Mononuclear cell (primary cell): ENCODE results near the gene FOXL2NB. TPM values are rescaled to one million over a fixed set of nuclear protein-coding genes. Genes with fewer than 3 reads are reported as not detected.
A peak's percentile ranks its signal among the peaks of the same experiment; 100 is the strongest.

Experiments
- H3K27me3 ChIP-seq: 2 replicates; pipeline ENCODE4 v1.6.0; 2011; ENCODE audit warnings: low read length, control low read depth; ENCODE audit not compliant: insufficient read depth
- H3K4me1 ChIP-seq: 2 replicates; pipeline ENCODE4 v1.5.1; 2011; ENCODE audit warnings: mild to moderate bottlenecking, low read length, control low read depth; ENCODE audit not compliant: insufficient read depth
- H3K4me3 ChIP-seq: 2 replicates; pipeline ENCODE4 v1.5.1; 2011; ENCODE audit warnings: mild to moderate bottlenecking, low read length, moderate library complexity
- H3K9me3 ChIP-seq: 2 replicates; pipeline ENCODE4 v1.5.1; 2011; ENCODE audit warnings: low read depth, mild to moderate bottlenecking, control low read depth, low read length
- total RNA-seq: library from RNA; depleted of rRNA; stranded (reverse); fragments of >200 nt; gene quantifications from one replicate; pipeline ENCODE4 v1.2.3, GENCODE V29; 2012

The FOXL2NB gene
- under 0.01 TPM for total RNA-seq

GRCh38 chr3:138946663-138947494, at the start of gene FOXL2NB, which contains the start of gene FOXL2:
Gene FOXL2NB, plus strand, starts transcription at chr3:138947217. Its CDS starts 148 bp downstream, at chr3:138947365.
Gene FOXL2, minus strand, starts transcription at chr3:138947137. Its CDS starts 415 bp downstream, at chr3:138946722.
- peaks cover 97% of the 10 kb centered on the region for H3K27me3 ChIP-seq
- no peak within 1 kb of the TSS for H3K4me3 ChIP-seq
- no peaks in the 10 kb centered on the region for H3K9me3 ChIP-seq
- H3K4me1 ChIP-seq: peaks cover 48% of the 10 kb centered on the region

DNA sequence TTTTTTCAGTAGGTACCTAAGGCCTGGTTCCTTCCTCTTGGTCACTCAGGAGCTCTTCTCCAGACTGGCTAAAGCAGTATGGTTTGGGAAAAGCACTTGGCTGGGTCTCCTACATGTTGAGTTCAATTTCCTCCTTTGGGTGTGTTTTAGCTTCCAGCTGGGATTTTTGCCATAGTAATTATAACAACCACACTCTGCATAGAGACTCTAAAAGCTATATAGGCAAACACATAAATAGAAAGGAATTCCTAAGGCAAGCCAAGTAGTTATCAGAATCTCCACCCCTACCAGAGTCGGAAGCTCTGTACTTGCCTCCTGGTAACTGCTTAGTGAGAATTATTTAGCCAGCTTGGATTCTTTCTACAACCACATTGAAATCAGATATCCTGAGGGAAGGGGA, 48.7 kb upstream of the FOXL2NB start:
- no peaks in the 10 kb centered on the region for H3K9me3 ChIP-seq
- peaks cover 19% of the 10 kb centered on the region for H3K4me1 ChIP-seq
- no peaks in the 10 kb centered on the region for H3K27me3 ChIP-seq
- no peak overlapping the region for H3K4me3 ChIP-seq

GRCh38 chr3:138898708-138899107, 48.3 kb upstream of the FOXL2NB start:
- no peaks in the 10 kb centered on the region for H3K27me3 ChIP-seq

DNA sequence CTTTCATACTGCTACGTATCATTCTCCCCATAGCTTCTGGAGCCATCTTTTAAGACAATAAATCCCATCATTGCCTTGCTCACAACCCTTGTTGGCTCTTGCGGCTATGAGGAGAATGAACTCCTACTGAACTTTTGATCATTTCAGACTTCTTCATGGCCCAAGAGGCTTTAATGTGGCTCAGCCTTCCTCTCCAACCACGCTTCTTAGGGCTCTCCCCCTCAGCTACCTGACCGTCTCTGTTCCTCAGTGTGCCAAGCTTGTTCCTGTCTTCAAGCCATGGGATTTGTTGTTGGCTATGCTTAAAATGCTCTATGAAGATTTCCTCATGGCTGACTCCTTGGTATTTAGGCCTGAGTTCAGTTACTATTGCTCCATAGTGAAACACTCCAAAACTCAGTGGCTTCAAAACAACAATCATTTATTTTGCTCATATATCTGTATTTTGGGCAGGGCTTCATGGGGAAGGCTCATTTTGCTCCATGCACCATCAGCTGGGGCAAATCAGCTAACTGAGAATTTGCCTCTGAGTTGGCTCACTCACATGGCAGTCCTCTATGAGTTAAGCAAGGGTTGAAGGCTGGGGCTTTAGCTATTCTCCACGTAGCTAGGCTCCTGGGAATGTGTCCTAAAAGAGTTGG, 47.5 kb upstream of the FOXL2NB start:
- Histone ChIP-seq H3K9me3 (no peaks in the 10 kb centered on the region), H3K4me3 (no peak overlapping the region), H3K27me3 (no peaks in the 10 kb centered on the region), H3K4me1 (peaks cover 19% of the 10 kb centered on the region)

More at GRCh38 chr3:138898708-138899107, 48.3 kb upstream of the FOXL2NB start:
- peaks cover 19% of the 10 kb centered on the region for H3K4me1 ChIP-seq
- no peaks in the 10 kb centered on the region for H3K9me3 ChIP-seq
- H3K4me3 ChIP-seq: no peak overlapping the region

- no peak overlapping the region for H3K4me3 ChIP-seq
- H3K4me1 ChIP-seq: peaks cover 11% of the 10 kb centered on the region
- no peaks in the 10 kb centered on the region for H3K27me3 ChIP-seq
- H3K9me3 ChIP-seq: no peaks in the 10 kb centered on the region
Observed at GRCh38 chr3:138901567-138901966, 45.5 kb upstream of the FOXL2NB start.

DNA sequence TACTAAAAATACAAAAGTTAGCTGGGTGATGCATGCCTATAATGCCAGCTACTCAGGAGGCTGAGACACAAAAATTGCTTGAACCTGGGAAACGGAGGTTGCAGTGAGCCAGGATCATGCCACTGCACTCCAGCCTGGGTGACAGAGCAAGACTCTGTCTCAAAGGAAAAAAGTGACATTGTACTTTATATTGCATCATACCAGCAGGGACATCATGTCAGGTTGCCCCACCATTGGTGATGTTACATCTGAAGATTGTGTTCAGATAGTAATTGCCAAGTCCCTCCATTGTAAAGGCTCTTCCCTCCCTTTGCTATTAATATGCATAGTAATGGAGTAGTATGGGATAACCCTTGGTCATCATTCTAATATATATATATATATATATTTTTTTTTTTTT, 44.8 kb upstream of the FOXL2NB start:
- Histone ChIP-seq H3K9me3 (no peaks in the 10 kb centered on the region), H3K4me3 (no peak overlapping the region), H3K27me3 (no peaks in the 10 kb centered on the region)

DNA sequence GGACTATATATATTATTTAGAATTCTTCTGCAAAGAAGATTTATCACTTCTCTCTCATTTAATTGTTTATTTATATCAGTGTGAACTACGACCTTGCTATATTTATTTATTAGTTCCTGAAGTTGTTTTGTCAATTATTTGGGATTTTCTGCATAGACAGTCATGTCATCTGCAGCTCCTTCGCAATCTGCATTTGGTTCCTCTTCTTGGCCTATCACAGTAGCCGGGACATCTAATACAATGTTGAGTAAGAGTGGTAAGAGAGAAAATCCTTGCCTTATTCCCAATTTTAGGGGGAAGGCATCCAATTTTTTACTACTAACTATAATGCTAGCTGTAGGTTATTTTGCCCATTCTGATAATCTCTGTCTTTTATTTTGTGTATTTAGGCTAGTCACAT, 39.5 kb upstream of the FOXL2NB start:
- Histone ChIP-seq H3K27me3 (no peaks in the 10 kb centered on the region), H3K4me1 (peaks cover 17% of the 10 kb centered on the region), H3K4me3 (no peak overlapping the region)

More for the DNA sequence above, 44.8 kb upstream of the FOXL2NB start:
- peaks cover 11% of the 10 kb centered on the region for H3K4me1 ChIP-seq

DNA sequence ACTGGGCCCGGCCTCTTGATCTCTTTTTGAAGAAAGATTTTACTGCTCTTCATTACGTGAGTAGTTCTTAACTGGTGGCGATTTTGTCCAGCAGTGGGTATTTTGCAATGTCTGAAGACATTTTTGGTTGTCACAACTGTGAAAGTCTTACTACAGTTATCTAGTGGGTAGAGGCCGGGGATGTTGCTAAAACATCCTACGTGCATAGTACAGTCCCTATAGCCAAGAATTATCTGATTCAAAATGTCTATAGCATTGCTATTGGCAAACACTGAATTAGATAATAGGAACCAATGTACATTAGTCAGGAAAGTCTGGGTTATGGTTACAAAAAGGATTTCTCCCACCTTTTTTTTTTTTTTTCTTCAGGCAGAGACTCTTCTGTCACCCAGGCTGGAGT, 38.2 kb upstream of the FOXL2NB start:
- Histone ChIP-seq H3K4me3 (no peak overlapping the region), H3K27me3 (no peaks in the 10 kb centered on the region), H3K4me1 (peaks cover 17% of the 10 kb centered on the region), H3K9me3 (no peaks in the 10 kb centered on the region)

More for the DNA sequence above, 39.5 kb upstream of the FOXL2NB start:
- no peaks in the 10 kb centered on the region for H3K9me3 ChIP-seq

- no peak overlapping the region for H3K4me3 ChIP-seq
- H3K27me3 ChIP-seq: no peaks in the 10 kb centered on the region
- H3K9me3 ChIP-seq: no peaks in the 10 kb centered on the region
- peaks cover 21% of the 10 kb centered on the region for H3K4me1 ChIP-seq
Observed at GRCh38 chr3:138909904-138910303, 37.1 kb upstream of the FOXL2NB start.

DNA sequence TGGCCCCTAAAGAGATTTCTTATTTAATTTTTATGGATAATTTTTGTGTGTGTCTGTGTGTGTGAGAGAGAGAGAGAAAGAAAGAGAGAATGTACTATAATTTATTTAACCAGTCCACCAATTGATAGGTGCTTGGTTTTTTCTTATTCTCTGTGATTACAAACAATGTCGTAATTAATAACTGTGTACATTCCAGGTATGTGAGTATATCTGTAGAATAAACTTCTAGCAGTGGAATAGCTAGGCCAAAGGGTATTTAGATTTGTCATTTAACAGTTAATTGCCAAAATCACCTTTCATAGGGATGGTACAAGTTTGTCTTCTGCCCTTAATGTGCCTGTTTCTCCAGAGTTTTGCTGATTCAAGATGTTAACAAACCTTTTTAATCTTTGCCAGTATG, 35.4 kb upstream of the FOXL2NB start:
- H3K27me3 ChIP-seq: no peaks in the 10 kb centered on the region
- no peaks in the 10 kb centered on the region for H3K9me3 ChIP-seq
- H3K4me1 ChIP-seq: peaks cover 32% of the 10 kb centered on the region
- H3K4me3 ChIP-seq: no peak overlapping the region

GRCh38 chr3:138912237-138912636, 34.8 kb upstream of the FOXL2NB start:
- Histone ChIP-seq H3K9me3 (no peaks in the 10 kb centered on the region), H3K4me1 (peaks cover 32% of the 10 kb centered on the region), H3K4me3 (no peak overlapping the region), H3K27me3 (no peaks in the 10 kb centered on the region)

DNA sequence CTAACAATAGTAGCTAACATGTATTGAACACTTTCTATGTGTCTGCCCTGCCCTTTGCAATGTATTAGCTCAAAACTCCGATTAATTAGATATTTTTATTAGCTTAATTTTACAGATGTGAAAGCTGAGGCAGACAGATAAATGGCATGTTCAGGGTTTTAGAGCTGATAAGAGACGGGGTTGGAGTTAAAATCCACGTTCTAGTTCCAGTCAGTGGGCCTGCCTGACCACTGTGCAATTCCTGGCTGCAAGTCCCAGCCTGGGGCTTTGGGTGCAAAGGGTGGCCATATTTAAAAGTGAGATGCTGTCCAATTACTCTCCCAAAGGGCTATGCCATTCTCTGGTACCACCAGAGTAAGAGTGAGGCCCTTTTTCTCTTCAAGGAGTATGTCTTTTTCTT, 33.3 kb upstream of the FOXL2NB start:
- H3K4me1 ChIP-seq: peaks cover 22% of the 10 kb centered on the region
- H3K27me3 ChIP-seq: no peaks in the 10 kb centered on the region
- H3K4me3 ChIP-seq: no peak overlapping the region
- no peaks in the 10 kb centered on the region for H3K9me3 ChIP-seq

DNA sequence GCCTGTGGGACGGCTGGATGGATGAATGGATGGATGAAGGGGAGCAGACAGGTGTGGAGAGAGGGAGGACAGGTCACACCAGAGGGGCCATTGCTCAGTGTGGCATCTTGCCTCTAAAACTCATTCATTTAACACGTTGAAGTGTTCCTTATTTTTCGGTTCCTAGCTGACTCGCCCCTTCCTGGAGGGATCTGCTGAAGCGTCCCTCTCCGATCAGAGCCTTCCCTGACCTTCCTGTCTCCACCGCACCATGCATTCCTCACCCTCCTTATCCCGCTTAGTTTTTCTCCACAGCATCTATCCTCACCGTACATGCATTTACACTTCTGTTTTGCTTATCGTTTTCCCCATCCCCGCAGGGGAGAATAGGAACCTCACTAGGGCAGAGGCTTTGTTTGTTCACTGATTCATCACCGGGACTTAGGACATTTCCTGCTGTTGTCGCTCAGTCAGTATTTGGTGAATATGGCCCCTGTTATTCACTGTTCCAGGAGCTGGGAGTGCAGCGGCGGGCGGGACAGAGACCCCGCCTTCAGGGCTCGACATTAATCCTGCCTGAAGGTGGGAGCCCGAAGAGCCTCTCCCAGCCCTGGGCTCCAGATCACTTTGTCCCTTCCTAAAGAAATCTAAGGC, 32.0 kb upstream of the FOXL2NB start:
- H3K4me1 ChIP-seq: peaks cover 15% of the 10 kb centered on the region
- peak overlapping the region; percentile 69 for H3K4me3 ChIP-seq
- H3K9me3 ChIP-seq: no peaks in the 10 kb centered on the region
- no peaks in the 10 kb centered on the region for H3K27me3 ChIP-seq

GRCh38 chr3:138915503-138916498, 31.2 kb upstream of the FOXL2NB start:
- no peaks in the 10 kb centered on the region for H3K9me3 ChIP-seq
- H3K4me3 ChIP-seq: peak overlapping the region; percentile 69
- H3K27me3 ChIP-seq: no peaks in the 10 kb centered on the region
- H3K4me1 ChIP-seq: peaks cover 15% of the 10 kb centered on the region
